ENCODE data around the gene POLDIP3.
"Not testable (repeated sequence)": the region's sequence is repeated elsewhere in the genome, so short reads cannot be mapped to it uniquely, and the experiment has no call there.

POLDIP3 gene

DNA sequence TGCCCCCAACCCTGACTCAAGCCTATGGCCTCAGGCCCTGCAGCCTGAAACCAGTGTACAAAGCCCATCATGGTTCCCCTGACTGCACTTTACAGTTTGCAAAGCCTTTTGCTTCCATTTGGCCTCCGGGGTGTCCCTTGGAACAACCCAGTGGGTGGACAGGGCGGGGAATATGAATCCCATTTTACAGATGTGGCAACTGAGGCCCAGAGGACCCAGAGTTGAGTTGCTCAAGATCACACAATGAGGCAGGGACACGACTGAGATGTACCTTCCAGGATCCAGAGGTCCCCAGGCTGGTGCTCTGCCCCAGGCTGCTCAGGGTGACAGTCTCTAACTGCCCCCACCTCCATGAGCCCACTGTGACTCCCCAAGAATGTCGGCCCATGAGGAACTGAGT, 5.4 kb upstream of the POLDIP3 start:
- no peak for TF ChIP-seq CTCF (IDR thresholded peaks at IDR 0.05; ENCODE audit: control insufficient read depth, insufficient read depth, low read depth, low read length, missing control alignments)
- H3K4me3 ChIP-seq (ENCODE audit: control insufficient read depth, low read depth, low read length): no peak overlapping the region
- DNase-seq (ENCODE audit: low read depth): no peak

DNA sequence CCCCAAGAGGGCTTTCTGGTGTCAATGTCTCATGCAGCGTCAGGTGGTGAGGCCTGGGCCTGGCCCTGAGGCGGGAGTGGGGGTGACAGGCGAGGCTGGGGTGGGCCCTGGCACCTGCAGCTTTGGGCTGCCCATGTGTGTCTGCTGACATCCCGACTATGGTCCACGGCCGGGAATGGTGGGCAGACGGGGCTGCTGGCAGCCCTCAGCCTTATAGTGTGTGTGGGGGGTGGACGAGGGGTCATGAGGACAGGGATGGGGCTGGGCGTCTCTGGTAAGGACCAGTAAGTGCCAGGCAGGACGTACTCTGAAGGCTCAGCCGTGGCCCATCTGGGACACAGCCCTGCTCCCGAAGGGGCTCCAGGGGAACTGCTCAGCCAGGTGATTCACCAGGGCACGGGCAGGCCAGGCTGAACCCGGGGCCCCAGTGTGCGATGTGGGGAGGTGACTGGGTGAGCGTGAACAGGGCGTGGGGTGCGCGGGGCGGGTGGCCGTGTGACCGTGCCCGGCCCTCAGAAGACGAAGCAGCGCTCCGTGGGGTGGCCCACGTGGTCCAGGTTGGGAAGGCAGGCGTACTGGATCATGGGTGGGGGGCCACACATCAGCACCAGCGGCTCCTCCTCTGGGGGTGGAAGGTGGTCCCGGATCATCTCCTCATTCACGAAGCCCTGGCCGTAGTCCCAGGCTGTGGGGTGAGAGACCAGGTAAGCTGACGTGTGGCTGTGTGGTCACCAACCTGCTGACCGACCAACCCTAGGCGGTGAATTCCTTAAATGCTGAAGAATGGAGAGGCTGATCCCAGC, 4.8 kb upstream of the POLDIP3 start:
- TF ChIP-seq CTCF (IDR thresholded peaks at IDR 0.05; ENCODE audit: control insufficient read depth, insufficient read depth, low read depth, low read length, missing control alignments): no peak
- no peak for DNase-seq (ENCODE audit: low read depth)
- H3K4me3 ChIP-seq (ENCODE audit: control insufficient read depth, low read depth, low read length): no peak overlapping the region

DNA sequence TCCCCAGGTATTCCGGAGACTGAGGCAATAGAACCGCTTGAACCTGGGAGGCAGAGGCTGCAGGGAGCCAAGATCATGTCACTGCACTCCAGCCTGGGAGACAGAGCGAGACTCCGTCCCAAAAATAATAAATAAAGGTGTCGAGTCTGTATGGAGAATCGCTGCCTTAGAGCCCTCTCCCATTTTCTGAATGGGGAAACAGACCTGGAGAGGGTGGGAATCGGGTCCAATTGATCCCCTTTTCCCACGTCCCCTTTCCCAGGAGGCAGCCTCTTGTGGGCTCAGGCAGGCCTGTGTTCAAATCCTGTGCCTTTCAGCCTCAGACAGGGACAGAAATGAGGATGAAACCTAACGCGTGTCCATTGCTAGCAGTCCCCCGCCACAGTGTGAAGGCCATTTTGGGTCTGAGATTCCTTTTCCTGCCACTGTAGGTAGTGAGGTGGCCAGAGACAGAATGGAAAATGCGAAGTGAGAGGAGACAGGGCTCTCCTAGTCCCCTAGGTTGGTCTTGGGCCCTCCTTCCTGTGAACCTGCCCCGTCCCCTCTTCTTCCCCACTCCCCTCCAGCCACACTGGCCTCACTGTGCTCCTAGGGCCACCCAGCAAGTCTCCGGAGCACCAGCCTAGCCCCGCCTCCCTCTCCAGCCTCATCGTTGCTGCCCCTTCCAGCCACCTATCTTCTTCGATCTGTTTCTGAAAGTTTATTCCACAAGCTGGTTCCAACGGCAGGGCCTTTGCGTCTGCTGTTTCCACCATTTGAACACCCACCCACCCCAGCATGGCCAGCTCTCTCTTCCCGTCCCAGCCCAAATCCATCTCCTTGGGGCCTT, 2.7 kb upstream of the POLDIP3 start:
- no peak for TF ChIP-seq CTCF (IDR thresholded peaks at IDR 0.05; ENCODE audit: control insufficient read depth, insufficient read depth, low read depth, low read length, missing control alignments)
- H3K4me3 ChIP-seq (ENCODE audit: control insufficient read depth, low read depth, low read length): no peak overlapping the region
- DNase-seq (ENCODE audit: low read depth): no peak

- DNase-seq (ENCODE audit: low read depth); H3K4me3 ChIP-seq (ENCODE audit: control insufficient read depth, low read depth, low read length): not testable (repeated sequence)
Observed at GRCh38 chr22:42615860-42616175, 1.1 kb upstream of the POLDIP3 start.

DNA sequence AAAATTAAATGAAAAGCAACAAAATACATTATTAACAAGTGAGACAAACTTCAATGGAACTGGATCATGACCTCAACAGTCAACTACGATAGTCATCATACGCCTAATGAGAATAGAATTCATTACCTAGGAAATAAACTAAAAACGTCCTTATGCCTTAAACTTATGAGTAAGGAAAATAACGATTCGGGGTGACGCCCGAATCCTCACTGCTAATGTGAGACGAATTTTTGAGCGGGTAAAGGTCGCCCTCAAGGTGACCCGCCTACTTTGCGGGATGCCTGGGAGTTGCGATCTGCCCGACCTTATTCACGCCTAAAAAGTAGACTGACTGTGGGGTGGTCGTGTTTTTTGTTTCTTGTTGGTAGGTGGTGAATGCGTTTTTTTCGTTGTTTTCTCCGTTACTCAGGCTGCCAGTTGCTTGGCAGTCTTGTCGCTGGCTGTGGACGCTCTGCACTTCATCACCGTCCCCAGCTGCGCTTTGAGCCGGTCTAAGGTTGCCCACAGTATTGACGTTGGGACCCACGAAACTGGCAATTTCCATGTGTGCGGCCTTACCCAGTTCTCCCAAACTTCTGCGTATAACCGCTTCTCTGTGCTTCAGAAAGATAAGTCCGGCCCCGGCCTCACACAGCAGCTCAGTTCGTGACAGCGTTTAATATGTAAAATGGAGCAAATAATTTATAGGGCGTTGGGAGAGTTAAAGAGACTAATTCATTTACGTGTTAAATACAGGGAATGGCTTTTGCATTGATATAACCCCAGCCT, 593 bp upstream of the POLDIP3 start:
- no peak for TF ChIP-seq CTCF (IDR thresholded peaks at IDR 0.05; ENCODE audit: control insufficient read depth, insufficient read depth, low read depth, low read length, missing control alignments)
- no peak overlapping the region for H3K4me3 ChIP-seq (ENCODE audit: control insufficient read depth, low read depth, low read length)
- DNase-seq (ENCODE audit: low read depth): peak; percentile 94

DNA sequence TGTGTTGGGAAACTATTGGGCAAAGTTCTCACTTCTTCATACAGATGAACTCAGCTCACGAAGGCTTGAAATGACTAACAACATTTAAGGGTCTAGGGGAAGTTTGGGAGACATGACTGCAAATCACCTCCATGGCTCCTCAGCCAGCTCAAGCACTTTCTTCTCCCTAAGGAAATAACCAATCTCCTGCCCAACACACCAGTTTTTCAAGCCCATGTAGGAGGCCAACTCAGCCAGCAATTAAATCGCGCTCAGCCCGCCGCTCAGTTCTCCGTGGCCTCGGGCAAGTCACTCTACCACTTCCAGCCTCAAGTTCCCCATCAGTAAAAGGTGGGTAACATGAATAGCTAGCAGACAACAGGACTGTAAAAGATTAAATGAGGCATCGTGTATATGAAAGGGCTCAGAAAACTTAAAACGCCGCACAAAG, 796 bp downstream of the POLDIP3 start:
- no peak for DNase-seq (ENCODE audit: low read depth)
- H3K4me3 ChIP-seq (ENCODE audit: control insufficient read depth, low read depth, low read length): peak overlapping the region; percentile 69

More for the DNA sequence above, 796 bp downstream of the POLDIP3 start:
- no peak for TF ChIP-seq CTCF (IDR thresholded peaks at IDR 0.05; ENCODE audit: control insufficient read depth, insufficient read depth, low read depth, low read length, missing control alignments)

Measured in AG09309 (cell line).